ENCODE measurements around the gene SENP8.

The SENP8 gene

DNA sequence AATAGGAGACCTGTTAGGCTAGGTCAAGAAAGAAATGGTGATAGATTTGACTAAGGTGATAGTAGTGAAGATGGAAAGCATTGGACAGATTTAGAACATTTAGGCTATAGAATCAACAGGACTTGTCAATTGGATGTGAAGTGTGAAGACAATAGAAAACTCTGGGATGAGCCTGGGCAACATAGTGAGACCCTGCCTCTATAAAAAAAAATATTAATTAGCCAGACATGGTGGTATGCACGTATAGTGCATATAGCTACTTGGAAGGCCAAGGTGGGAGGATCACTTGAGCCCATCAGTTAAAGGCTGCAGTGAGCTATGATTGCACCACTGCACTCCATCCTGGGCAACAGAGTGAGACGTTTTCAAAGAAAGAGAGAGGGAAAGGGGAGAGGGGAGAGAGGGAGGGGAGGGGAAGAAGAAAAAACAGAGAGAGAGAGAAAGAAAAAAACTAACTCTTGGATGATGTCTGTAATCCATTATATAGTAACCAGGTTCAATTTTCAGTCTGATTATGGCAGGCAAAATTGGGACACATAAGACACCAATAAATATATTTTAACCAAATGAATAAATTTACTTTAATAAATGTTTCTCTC lies 9.6 kb downstream of the SENP8 start:
- no peak for TF ChIP-seq JUND (IDR thresholded peaks at IDR 0.05; ENCODE audit: low read depth)
- in situ Hi-C loops (cut with HindIII; ENCODE audit: low pct_unique_long_range_greater_than_20kb, low sequenced_read_pairs), result no loop called here
- no peak for DNase-seq (ENCODE audit: low read depth in 1 of 2, low spot score in 1 of 2)

DNA sequence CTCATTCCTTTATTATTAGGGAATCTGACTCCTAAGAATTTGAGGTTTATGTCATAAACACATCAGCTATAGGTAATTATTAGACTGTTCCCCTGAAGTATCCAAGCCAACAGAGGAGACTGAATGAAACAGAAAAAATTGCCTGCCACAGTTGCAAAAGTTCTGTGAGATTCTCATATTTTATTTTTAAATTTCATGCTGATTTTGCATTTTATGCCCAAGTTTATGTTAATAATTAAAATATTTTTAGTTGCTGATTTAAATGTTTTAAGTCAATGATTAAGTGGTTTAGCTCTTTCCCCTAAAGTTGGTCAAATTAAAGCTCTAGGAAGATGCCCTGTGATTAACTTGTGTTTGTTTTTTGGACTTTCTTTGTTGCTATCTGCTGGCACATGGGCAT lies 10.2 kb downstream of the SENP8 start:
- in situ Hi-C loops (cut with HindIII; ENCODE audit: low pct_unique_long_range_greater_than_20kb, low sequenced_read_pairs), result no loop called here
- TF ChIP-seq JUND (IDR thresholded peaks at IDR 0.05; ENCODE audit: low read depth), result no peak
- DNase-seq (ENCODE audit: low read depth in 1 of 2, low spot score in 1 of 2), result no peak

DNA sequence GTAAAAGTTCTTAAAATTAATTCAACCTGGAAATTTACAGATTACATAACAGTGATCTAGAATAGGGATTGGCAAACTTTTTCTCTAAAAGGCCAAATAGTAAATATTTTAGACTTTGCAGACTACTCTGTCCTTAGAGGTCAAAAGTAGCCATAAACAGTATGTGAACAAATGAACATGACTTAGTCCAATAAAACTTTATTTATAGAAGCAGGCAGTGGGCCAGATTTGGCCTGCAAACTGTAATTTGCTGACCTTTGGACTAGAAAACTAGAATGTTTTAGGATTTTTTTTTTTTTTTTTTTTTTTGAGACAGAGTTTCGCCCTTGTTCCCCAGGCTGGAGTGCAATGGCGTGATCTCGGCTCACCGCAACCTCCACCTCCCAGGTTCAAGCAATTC lies 12.1 kb downstream of the SENP8 start:
- TF ChIP-seq JUND (IDR thresholded peaks at IDR 0.05; ENCODE audit: low read depth), result no peak
- DNase-seq (ENCODE audit: low read depth in 1 of 2, low spot score in 1 of 2), result no peak
- in situ Hi-C loops (cut with HindIII; ENCODE audit: low pct_unique_long_range_greater_than_20kb, low sequenced_read_pairs), result no loop called here

DNA sequence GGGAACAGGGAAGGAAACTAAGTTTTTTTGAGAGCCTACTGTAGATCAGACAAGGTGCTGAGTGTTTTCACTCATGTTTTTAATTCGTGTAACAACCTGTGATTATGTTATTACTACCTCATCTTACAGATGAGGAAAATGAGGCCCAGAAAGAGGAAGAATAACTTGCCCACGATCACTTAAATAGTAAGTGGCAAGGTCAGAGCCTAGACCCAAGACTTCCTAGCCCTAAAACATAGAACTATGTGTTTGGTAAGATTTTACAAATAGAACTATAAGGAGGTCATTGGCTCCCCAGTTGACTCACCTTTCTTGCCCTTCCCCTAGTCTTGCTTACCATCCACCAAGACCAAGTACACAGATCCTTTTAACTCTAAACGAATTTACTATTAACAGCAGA lies 13.7 kb downstream of the SENP8 start:
- in situ Hi-C loops (cut with HindIII; ENCODE audit: low pct_unique_long_range_greater_than_20kb, low sequenced_read_pairs), result no loop called here
- no peak for TF ChIP-seq JUND (IDR thresholded peaks at IDR 0.05; ENCODE audit: low read depth)
- DNase-seq (ENCODE audit: low read depth in 1 of 2, low spot score in 1 of 2), result no peak

DNA sequence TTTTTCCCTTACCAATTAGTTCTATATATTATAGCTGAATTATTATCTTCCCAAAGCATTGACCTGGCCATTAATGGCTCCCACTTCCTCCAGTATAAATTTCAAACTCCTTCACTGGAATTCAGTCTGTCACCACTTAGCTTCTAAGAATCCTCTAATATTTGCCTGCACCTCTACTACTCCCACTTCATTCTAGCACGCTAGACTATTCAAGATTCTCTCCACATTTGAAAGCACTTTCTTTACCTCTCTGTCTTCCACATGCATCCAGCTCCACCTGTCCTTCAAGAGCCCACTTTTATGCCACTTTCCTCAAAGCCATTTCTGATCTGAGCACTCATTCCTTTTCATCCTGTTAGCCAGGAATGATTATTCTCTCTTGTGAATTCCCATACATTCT lies 15.0 kb downstream of the SENP8 start:
- no peak for DNase-seq (ENCODE audit: low read depth in 1 of 2, low spot score in 1 of 2)
- TF ChIP-seq JUND (IDR thresholded peaks at IDR 0.05; ENCODE audit: low read depth), result no peak
- in situ Hi-C loops (cut with HindIII; ENCODE audit: low pct_unique_long_range_greater_than_20kb, low sequenced_read_pairs), result no loop called here

DNA sequence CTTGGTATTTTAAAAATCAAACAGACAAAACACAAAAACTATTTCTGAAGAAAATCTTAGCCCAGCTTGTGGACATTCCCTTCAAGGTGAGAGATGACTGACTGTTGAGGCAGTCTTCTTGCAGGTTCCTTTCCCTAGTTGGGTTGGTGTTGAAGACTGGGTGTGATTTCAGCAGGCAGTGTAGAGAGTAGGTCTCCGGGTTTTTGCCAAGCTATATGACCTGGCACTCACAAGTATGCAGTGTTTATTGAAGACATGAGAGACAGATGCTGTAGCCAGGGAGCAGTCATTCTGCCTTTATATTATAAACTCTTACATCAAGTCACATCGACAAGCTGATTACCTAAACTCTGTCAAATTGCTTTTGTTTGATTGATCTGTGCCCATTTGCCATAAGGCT lies 17.5 kb downstream of the SENP8 start:
- peak in 1 of 2 experiments; percentile 33 for DNase-seq (ENCODE audit: low read depth in 1 of 2, low spot score in 1 of 2)
- no peak for TF ChIP-seq JUND (IDR thresholded peaks at IDR 0.05; ENCODE audit: low read depth)
- in situ Hi-C loops (cut with HindIII; ENCODE audit: low pct_unique_long_range_greater_than_20kb, low sequenced_read_pairs), result no loop called here

DNA sequence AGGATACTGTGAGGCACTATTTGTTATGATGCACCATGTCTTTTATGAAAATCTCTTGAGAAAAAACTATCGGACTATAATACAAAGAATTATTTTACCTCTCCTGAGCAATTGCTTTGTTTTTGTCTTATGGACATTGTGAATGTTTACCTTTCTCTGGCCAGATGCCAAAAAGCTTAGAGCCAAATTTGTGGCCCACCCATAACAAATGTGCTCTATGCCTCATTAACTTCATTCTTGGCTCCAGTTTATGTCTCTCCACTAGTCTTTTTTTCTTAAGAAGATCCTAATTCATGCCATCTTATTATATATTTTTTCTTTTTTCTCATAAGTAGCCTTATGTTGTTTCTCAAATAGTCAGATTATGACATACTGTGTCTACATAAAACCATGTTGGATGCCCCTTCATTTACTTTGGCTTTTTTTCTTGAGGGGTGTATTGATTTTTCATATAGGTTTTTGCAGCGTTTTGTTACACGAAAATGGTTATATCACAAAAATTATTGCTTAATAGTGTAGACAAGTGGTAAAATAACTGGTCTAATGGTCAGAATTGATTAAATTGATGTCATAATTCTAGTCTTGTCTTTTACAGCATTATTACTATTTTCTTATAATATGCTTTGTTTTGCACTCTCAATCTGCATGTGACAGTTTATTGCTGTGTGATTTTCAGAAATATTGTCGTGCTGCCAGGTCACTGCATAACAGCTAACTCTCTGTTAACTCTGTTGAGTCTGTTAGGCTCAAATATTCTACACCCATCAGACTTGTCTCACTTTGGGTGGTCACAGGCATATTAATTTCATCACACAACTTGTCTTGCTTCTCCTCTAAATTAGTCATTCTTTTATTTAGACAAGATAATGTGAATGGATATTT lies 18.2 kb downstream of the SENP8 start:
- TF ChIP-seq JUND (IDR thresholded peaks at IDR 0.05; ENCODE audit: low read depth), result no peak
- in situ Hi-C loops (cut with HindIII; ENCODE audit: low pct_unique_long_range_greater_than_20kb, low sequenced_read_pairs), result no loop called here
- peak in 1 of 2 experiments; percentile 19 for DNase-seq (ENCODE audit: low read depth in 1 of 2, low spot score in 1 of 2)

DNA sequence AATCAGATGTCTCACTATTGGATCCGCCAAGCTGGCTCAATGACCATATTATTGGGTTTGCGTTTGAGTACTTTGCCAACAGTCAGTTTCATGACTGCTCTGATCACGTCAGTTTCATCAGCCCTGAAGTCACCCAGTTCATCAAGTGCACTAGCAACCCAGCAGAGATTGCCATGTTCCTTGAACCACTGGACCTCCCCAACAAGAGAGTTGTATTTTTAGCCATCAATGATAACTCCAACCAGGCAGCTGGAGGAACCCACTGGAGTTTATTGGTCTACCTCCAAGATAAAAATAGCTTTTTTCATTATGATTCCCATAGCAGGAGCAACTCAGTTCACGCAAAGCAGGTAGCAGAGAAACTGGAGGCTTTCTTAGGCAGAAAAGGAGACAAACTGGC lies 21.5 kb downstream of the SENP8 start:
- no peak for DNase-seq (ENCODE audit: low read depth in 1 of 2, low spot score in 1 of 2)
- in situ Hi-C loops (cut with HindIII; ENCODE audit: low pct_unique_long_range_greater_than_20kb, low sequenced_read_pairs), result no loop called here
- no peak for TF ChIP-seq JUND (IDR thresholded peaks at IDR 0.05; ENCODE audit: low read depth)

DNA sequence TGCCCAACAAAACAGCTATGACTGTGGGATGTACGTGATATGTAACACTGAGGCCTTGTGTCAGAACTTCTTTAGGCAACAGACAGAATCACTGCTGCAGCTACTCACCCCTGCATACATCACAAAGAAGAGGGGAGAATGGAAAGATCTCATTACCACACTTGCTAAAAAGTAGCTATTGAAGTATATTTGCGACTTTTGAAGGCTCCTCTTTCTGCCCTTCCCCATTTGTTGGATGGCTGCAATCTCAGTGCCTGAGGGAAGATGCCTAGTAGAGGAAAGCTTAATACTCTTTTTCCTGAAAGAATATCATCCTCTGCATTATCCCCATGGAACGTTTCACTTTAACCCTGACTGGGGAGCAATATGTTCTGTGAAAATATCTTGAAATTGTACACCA lies 21.9 kb downstream of the SENP8 start:
- no peak for DNase-seq (ENCODE audit: low read depth in 1 of 2, low spot score in 1 of 2)
- in situ Hi-C loops (cut with HindIII; ENCODE audit: low pct_unique_long_range_greater_than_20kb, low sequenced_read_pairs), result no loop called here
- TF ChIP-seq JUND (IDR thresholded peaks at IDR 0.05; ENCODE audit: low read depth), result no peak

DNA sequence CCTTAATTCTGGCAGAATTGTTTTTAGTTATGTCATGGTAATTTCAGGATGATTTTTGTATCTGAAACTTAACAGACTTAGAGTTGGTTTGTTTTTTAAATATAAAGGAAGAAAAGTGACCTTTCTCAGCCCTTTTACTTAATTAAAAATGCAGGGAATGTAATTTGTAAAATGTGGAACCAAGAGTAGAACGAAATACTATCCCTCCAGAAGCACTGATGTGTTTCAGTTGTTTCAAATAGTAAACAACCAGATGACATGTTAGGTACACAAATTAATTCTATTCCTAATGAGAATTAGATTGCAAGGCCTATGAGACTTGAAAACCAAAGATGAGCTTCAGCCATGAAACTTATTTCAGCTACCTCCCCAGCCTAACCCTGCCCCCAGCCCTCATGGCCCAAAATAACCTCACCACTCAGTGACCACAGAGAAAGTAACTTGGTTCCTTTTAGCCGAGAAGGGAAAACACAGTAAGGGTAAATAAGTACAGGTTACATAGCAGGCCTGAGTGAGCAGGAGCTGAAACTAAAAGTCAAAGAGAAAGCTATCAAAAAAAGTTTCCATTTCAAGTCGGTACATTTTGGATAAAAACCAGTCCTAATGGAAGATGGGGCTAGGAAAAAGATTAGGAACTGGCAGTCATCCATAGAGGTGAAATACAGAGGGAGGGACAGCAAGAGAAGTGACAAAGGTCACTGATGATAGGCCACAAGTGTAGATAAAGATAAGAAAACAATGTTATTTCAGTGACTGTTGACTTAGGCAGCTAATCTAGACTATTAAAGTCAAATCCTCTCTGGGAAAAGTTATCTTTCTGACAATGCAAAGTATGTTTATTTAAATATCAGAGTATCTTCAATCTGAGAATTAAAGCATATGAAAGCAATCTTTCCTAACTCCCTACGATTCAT lies 23.2 kb downstream of the SENP8 start:
- in situ Hi-C loops (cut with HindIII; ENCODE audit: low pct_unique_long_range_greater_than_20kb, low sequenced_read_pairs), result no loop called here
- TF ChIP-seq JUND (IDR thresholded peaks at IDR 0.05; ENCODE audit: low read depth), result no peak
- DNase-seq (ENCODE audit: low read depth in 1 of 2, low spot score in 1 of 2), result no peak

DNA sequence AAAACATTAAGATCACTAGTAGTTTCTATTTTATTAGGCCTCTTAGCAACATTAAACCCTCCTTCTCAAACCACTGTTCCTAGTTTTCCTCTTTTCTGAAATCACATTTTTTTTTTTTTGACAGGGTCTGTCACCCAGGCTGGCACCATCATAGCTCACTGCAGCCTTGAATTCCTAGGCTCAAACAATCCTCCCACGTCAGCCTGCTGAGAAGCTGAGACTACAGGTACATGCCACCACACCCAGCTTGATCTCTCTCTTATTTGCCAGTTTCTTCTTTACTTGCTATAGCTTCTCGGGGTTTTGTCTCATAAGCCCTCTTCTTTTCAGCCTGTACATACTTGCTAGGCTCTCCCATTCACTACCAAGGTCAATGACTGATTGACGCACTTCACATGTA lies 28.0 kb downstream of the SENP8 start:
- no peak for TF ChIP-seq JUND (IDR thresholded peaks at IDR 0.05; ENCODE audit: low read depth)
- no peak for DNase-seq (ENCODE audit: low read depth in 1 of 2, low spot score in 1 of 2)
- in situ Hi-C loops (cut with HindIII; ENCODE audit: low pct_unique_long_range_greater_than_20kb, low sequenced_read_pairs), result no loop called here

DNA sequence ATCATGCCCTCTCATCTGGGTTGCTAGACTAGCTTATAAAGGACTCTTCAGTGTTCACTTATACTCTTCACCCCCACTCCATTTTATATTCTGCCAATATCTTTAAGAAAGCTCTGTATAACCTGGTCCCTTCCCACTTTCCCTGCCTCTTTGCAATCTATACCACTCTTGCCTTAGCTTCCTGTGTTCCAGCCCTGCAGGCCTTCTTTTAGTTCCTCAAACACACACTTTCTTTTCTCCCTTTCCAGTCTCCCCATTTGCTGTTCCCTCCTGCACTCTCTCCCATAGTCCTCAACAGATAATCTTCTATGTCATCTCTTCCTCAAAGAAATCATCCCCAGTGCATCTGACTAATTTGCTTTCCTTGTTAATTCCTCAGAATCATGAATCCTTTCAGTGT lies 28.7 kb downstream of the SENP8 start:
- TF ChIP-seq JUND (IDR thresholded peaks at IDR 0.05; ENCODE audit: low read depth), result no peak
- in situ Hi-C loops (cut with HindIII; ENCODE audit: low pct_unique_long_range_greater_than_20kb, low sequenced_read_pairs), result no loop called here
- DNase-seq (ENCODE audit: low read depth in 1 of 2, low spot score in 1 of 2), result no peak

DNA sequence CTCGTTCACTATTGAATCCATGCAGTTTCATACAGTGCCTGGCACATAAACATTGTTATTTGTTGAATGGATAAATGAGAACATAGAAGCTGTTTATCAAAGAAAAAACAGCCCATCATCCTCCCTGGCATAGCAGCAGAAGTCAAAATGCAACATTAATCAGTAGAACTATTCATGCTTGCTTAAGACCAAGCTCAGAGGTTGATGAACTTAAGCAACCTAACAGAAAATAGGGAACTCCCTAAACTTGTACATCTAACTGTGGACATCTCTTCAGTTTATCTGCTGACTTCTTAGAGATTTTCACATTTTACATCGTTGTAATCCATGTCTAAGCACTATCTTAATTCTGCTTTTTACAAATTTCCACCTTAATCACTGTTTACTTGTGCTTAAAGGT lies 29.2 kb downstream of the SENP8 start:
- DNase-seq (ENCODE audit: low read depth in 1 of 2, low spot score in 1 of 2), result no peak
- in situ Hi-C loops (cut with HindIII; ENCODE audit: low pct_unique_long_range_greater_than_20kb, low sequenced_read_pairs), result no loop called here
- no peak for TF ChIP-seq JUND (IDR thresholded peaks at IDR 0.05; ENCODE audit: low read depth)
